Fibroblast of lung (primary cell): Measurements from ENCODE around the gene AIMP1. TPM values are rescaled to one million over a fixed set of nuclear protein-coding genes. Genes with fewer than 3 reads are reported as not detected.

Source experiments
- DNase-seq, 2 donors: peaks; one replicate each; pipeline versions ENCODE4 v3.0.0 to v3.0.0-alpha.2; 2010; ENCODE audit warnings: low read depth in 2 of 2
- H2AFZ ChIP-seq: 2 replicates; pipeline ENCODE4 v1.5.1; 2012; ENCODE audit warnings: low read length, control low read depth, inconsistent platforms
- H3K27ac ChIP-seq: 2 replicates; pipeline ENCODE4 v1.5.1; 2011; ENCODE audit warnings: low read length, control low read depth; ENCODE audit not compliant: insufficient read depth
- H3K27me3 ChIP-seq: 2 replicates; pipeline ENCODE4 v1.5.1; 2011; ENCODE audit warnings: mild to moderate bottlenecking, low read length; ENCODE audit not compliant: control insufficient read depth, insufficient read depth
- H3K36me3 ChIP-seq: 2 replicates; pipeline ENCODE4 v1.5.1; 2011; ENCODE audit warnings: low read length; ENCODE audit not compliant: control insufficient read depth, insufficient read depth
- H3K4me1 ChIP-seq: 2 replicates; pipeline ENCODE4 v1.5.1; 2011; ENCODE audit warnings: low read length; ENCODE audit not compliant: control insufficient read depth, insufficient read depth; ENCODE audit errors: extremely low read depth
- H3K4me2 ChIP-seq: 2 replicates; pipeline ENCODE4 v1.5.1; 2011; ENCODE audit warnings: low read length, control low read depth; ENCODE audit not compliant: insufficient read depth; ENCODE audit errors: extremely low read depth
- H3K4me3 ChIP-seq, 4 experiments: fragments of 200-600 bp in 1 of 4; sonication (generic) in 1 of 4; replicated peaks in 1 of 4; 2 replicates each; pipeline ENCODE4 v1.5.1; 2011 to 2016; ENCODE audit warnings: low read length in 4 of 4, low read depth in 3 of 4, mild to moderate bottlenecking in 3 of 4, control low read depth in 2 of 4, inconsistent platforms in 1 of 4, mixed read lengths in 1 of 4; ENCODE audit not compliant: insufficient read depth in 1 of 4; ENCODE audit errors: control extremely low read depth in 1 of 4
- H3K79me2 ChIP-seq: 2 replicates; pipeline ENCODE4 v1.5.1; 2012; ENCODE audit warnings: mild to moderate bottlenecking, low read length, inconsistent platforms; ENCODE audit not compliant: control insufficient read depth, insufficient read depth
- H3K9ac ChIP-seq: 2 replicates; pipeline ENCODE4 v1.5.1; 2011; ENCODE audit warnings: mild to moderate bottlenecking, low read length, control low read depth; ENCODE audit not compliant: insufficient read depth
- H3K9me3 ChIP-seq: 2 replicates; pipeline ENCODE4 v1.5.1; 2012; ENCODE audit warnings: low read depth, low read length; ENCODE audit not compliant: control insufficient read depth, insufficient read depth
- H4K20me1 ChIP-seq: 2 replicates; pipeline ENCODE4 v1.5.1; 2011; ENCODE audit warnings: low read length; ENCODE audit not compliant: control insufficient read depth, insufficient read depth; ENCODE audit errors: extremely low read depth
- EZH2 ChIP-seq: IDR thresholded peaks from 2 replicates; pipeline ENCODE4 v1.5.1; 2012; ENCODE audit warnings: low read length, control low read depth, mild to moderate bottlenecking; ENCODE audit errors: missing control alignments
- polyA minus RNA-seq: library from RNA; depleted of rRNA, polyadenylated mRNA; stranded (reverse); fragments of >200 nt; gene quantifications from 2 replicates; pipeline ENCODE4 v1.2.3, GENCODE V29; 2011; ENCODE audit warnings: low replicate concordance
- polyA plus RNA-seq, 2 donors: library from polyadenylated mRNA; depleted of rRNA in 1 of 2; stranded (reverse) in 1 of 2; unstranded in 1 of 2; fragments of >200 nt; gene quantifications; 2 replicates each; pipeline ENCODE4 v1.2.1, GENCODE V29; 2011 to 2012; ENCODE audit warnings: missing spikeins in 1 of 2
- total RNA-seq: library from RNA; depleted of rRNA; stranded (reverse); fragments of >200 nt; gene quantifications from 2 replicates; pipeline ENCODE4 v1.2.1, GENCODE V29; 2014
- TF ChIP-seq, protein P1 (sequence below), 2 donors: IDR thresholded peaks in 1 of 2; conservative IDR thresholded peaks in 1 of 2; 1 replicate in 1 of 2; 2 replicates in 1 of 2; pipeline ENCODE4 v1.5.1; 2011 to 2012; ENCODE audit warnings: low read length in 2 of 2, control low read depth in 1 of 2, inconsistent platforms in 1 of 2, low read depth in 1 of 2, mild to moderate bottlenecking in 1 of 2

AIMP1 gene
- 25.4 and 28.2 TPM in 2 replicates for total RNA-seq
- 43.1 and 48.4 TPM in 2 replicates for polyA plus RNA-seq
- 42.1 and 42.5 TPM in 2 replicates for polyA plus RNA-seq (2012)
- 0.26 and 0.67 TPM in 2 replicates for polyA minus RNA-seq

DNA sequence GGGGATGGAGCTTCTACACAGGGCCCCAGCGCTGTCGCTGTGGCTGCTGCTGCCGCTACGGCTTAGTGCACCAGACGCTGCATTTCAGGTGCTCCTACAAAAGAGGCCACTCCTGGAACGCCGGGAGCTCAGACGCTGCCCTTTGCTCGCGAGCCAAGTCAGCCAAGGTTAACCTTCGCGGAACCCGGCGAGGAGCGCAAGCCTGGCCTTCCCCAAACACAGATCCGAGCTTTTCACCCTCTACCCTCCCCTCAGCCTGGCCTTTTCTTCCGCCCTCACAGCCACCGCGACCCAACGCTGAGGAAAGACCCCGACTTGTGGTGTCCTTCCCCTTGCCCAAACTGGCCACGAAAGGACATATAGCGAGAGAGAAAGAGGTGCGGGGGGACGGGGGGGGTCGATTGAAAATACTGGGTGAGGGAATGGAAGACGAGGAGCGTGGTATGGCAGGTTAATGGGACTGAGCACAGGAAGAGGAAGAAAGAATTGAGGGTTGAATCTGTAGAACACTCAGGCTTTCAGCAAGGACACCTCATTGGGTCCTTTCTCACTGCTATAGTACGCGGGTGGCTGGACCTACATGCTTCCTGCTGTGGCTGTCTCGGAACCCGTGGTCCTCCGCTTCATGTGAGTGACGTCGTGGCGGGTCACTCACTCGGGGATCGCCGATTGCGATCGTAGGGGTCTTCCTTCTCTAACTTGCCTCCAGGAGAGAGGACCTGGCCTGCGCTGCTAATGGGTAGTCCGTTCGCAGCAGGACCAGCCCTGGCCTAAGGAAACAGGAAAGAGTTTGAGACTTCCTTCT, at the start of gene AIMP1, which contains the start of gene TBCK:
AIMP1 (plus strand) TSS at position 583 of the 805 bp plus-strand sequence. CDS start 8,460 bp downstream, outside the sequence.
TBCK (minus strand) TSS at position 242 of the 805 bp plus-strand sequence. CDS start 7,249 bp downstream, outside the sequence.
- H3K36me3 ChIP-seq, result no peaks in the 10 kb centered on the region
- peak; percentile 89 to 95 for DNase-seq
- no peaks in the 10 kb centered on the region for H3K27me3 ChIP-seq
- no peaks in the 10 kb centered on the region for H3K9me3 ChIP-seq
- H3K4me1 ChIP-seq, result peaks cover 8% of the 10 kb centered on the region
- peak within 1 kb of the TSS; percentile 96 for H3K4me2 ChIP-seq
- H2AFZ ChIP-seq, result peak within 1 kb of the TSS; percentile 92
- peak within 1 kb of the TSS; percentile 86 to 98 (median 94) for H3K4me3 ChIP-seq
- peaks cover 71% of the 10 kb centered on the region for H3K79me2 ChIP-seq
- peak within 1 kb of the TSS; percentile 99 for H3K27ac ChIP-seq
- H4K20me1 ChIP-seq, result no peaks in the 10 kb centered on the region
- H3K9ac ChIP-seq, result peak within 1 kb of the TSS; percentile 95
- TF ChIP-seq, protein P1, sequence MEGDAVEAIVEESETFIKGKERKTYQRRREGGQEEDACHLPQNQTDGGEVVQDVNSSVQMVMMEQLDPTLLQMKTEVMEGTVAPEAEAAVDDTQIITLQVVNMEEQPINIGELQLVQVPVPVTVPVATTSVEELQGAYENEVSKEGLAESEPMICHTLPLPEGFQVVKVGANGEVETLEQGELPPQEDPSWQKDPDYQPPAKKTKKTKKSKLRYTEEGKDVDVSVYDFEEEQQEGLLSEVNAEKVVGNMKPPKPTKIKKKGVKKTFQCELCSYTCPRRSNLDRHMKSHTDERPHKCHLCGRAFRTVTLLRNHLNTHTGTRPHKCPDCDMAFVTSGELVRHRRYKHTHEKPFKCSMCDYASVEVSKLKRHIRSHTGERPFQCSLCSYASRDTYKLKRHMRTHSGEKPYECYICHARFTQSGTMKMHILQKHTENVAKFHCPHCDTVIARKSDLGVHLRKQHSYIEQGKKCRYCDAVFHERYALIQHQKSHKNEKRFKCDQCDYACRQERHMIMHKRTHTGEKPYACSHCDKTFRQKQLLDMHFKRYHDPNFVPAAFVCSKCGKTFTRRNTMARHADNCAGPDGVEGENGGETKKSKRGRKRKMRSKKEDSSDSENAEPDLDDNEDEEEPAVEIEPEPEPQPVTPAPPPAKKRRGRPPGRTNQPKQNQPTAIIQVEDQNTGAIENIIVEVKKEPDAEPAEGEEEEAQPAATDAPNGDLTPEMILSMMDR (conservative IDR thresholded peaks at IDR 0.05 in 1 of 2, IDR thresholded peaks at IDR 0.05 in 1 of 2; ENCODE audit: low read depth in 1 of 2, low read length in 2 of 2), result no peak
- no peak for TF ChIP-seq EZH2

DNA sequence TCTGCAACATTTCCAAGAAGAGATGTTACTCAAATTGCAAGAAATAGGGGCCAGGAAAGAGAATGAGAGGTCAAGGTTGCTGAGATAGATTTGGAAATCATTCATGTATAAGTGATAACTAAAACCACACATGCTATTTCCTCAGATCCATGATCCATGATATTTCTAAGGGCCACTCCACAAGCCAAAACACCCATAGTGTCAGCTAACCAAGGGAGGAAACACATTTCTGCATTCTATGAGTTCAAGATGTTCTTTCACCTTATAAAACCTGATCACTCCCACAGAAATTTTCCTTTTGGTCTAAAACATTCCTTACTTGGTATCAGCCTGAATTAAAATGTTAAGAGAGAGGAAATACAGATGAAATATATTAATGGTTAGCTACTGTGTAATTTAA, 47.6 kb upstream of the AIMP1 start:
- Histone ChIP-seq H3K4me3 (no peak overlapping the region), H3K4me1 (no peaks in the 10 kb centered on the region), H3K4me2 (no peak overlapping the region), H3K27ac (no peak overlapping the region), H3K9me3 (no peaks in the 10 kb centered on the region), H3K27me3 (no peaks in the 10 kb centered on the region), H4K20me1 (no peaks in the 10 kb centered on the region), H3K79me2 (no peaks in the 10 kb centered on the region), H3K36me3 (no peaks in the 10 kb centered on the region), H2AFZ (no peak overlapping the region), H3K9ac (no peak overlapping the region)
- TF ChIP-seq EZH2, result no peak
- peak in 1 of 2 donors; percentile 58 for DNase-seq

DNA sequence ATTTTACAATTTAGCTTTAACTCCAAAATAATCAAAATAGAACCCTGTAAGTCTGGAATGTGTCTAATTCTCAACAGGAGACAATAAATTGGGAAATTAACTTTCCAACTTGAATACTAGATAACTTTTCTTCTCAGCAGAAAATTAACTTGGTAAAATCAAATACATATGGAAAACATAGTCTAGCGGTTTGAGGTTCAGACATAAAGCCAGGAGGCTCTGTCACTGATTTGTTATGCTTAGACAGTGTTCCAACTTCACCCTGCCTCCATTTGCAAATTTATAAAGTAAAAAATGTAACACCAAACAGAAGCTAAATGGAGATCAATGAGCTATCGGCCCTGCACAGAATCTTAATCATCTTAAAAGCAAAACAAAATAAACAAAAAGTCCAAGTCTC, 46.6 kb upstream of the AIMP1 start:
- H3K4me2 ChIP-seq, result no peak overlapping the region
- no peaks in the 10 kb centered on the region for H3K4me1 ChIP-seq
- H3K79me2 ChIP-seq, result no peaks in the 10 kb centered on the region
- no peak overlapping the region for H3K27ac ChIP-seq
- no peak overlapping the region for H3K4me3 ChIP-seq
- no peaks in the 10 kb centered on the region for H3K27me3 ChIP-seq
- H2AFZ ChIP-seq, result no peak overlapping the region
- no peaks in the 10 kb centered on the region for H3K9me3 ChIP-seq
- no peak for DNase-seq
- H3K9ac ChIP-seq, result no peak overlapping the region
- H3K36me3 ChIP-seq, result no peaks in the 10 kb centered on the region
- TF ChIP-seq, protein P1 (conservative IDR thresholded peaks at IDR 0.05 in 1 of 2, IDR thresholded peaks at IDR 0.05 in 1 of 2; ENCODE audit: low read depth in 1 of 2, low read length in 2 of 2), result no peak
- no peak for TF ChIP-seq EZH2
- H4K20me1 ChIP-seq, result no peaks in the 10 kb centered on the region
